HG02763 (cell line): ENCODE measurements around the gene ASB2.

Source experiments
- ATAC-seq: cut with Tn5 transposase; IDR thresholded peaks from one replicate; pipeline ENCODE4 v1.9.1; 2021; ENCODE audit warnings: mild to moderate bottlenecking, moderate library complexity; ENCODE audit not compliant: unreplicated experiment

ASB2 gene, protein sequence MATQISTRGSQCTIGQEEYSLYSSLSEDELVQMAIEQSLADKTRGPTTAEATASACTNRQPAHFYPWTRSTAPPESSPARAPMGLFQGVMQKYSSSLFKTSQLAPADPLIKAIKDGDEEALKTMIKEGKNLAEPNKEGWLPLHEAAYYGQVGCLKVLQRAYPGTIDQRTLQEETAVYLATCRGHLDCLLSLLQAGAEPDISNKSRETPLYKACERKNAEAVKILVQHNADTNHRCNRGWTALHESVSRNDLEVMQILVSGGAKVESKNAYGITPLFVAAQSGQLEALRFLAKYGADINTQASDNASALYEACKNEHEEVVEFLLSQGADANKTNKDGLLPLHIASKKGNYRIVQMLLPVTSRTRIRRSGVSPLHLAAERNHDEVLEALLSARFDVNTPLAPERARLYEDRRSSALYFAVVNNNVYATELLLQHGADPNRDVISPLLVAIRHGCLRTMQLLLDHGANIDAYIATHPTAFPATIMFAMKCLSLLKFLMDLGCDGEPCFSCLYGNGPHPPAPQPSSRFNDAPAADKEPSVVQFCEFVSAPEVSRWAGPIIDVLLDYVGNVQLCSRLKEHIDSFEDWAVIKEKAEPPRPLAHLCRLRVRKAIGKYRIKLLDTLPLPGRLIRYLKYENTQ

DNA sequence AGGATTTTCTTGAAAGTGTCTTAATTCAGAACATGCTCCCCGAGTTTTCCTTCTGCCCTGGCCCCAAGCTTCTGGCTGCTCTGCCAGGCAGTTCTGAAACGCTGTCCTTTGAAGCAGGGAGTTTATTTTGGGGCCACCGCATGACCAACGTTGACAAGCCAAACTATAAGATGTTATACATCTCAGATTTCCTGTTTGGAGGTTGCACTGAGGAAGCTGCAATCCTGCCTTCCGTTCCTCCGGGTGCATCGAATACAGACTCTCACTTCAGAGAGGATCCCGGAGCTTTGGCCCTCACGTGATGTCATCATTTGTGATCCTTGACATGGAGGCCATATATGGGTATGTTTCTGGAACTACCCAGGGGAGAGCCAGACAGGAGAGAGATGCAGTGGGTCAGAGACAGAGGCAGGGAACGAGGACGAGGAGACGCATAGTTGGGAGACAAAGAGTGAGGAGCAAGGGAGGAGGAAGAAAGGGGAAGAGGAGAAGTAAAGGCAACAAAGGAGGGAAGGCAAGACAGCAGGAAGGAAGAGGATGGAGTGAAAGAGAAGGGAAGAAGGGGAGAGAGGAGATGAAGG, at the start of gene ASB2:
Gene ASB2, minus strand, starts transcription at position 94 of the 581 bp plus-strand sequence. CDS start 12,031 bp downstream, outside the sequence.
- ATAC-seq = peak; percentile 9

DNA sequence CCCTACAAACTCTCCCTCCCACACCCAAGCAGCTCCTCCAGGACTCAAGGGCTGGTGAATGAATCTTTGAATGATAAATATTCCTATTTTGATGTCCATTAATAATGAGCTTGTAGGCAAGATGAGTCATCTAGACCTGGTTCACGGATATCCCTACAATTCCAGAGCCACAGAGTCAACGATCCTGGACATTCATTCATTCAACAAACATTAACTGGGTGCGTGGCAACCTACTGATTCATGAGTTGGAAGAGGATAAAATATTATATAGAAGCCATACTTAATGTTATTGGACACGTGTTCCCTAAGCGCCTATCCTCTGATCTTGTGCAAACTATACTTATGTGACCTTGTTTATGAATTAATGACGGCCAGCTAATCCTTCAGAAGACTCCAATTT, 49.4 kb upstream of the ASB2 start:
- no peak for ATAC-seq

DNA sequence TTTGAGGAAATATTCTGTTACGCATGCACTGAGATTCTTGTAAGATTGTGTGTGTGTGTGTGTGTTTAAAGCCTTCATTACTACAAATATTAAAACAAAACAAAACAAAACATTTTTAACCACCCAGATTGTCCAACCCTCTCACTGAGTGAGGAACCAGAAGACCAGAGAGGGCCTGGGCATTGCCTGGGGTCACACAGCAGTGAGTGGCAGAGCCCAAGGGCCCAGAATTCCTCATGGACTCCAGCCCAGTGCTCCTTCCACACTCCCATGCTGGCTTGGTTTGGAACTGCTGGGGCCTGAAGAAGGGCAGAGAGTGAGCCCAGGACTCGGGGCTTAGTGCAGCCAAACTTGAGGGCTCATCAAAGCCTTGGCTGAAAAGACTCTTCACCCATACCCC, 48.2 kb upstream of the ASB2 start:
- no peak for ATAC-seq

DNA sequence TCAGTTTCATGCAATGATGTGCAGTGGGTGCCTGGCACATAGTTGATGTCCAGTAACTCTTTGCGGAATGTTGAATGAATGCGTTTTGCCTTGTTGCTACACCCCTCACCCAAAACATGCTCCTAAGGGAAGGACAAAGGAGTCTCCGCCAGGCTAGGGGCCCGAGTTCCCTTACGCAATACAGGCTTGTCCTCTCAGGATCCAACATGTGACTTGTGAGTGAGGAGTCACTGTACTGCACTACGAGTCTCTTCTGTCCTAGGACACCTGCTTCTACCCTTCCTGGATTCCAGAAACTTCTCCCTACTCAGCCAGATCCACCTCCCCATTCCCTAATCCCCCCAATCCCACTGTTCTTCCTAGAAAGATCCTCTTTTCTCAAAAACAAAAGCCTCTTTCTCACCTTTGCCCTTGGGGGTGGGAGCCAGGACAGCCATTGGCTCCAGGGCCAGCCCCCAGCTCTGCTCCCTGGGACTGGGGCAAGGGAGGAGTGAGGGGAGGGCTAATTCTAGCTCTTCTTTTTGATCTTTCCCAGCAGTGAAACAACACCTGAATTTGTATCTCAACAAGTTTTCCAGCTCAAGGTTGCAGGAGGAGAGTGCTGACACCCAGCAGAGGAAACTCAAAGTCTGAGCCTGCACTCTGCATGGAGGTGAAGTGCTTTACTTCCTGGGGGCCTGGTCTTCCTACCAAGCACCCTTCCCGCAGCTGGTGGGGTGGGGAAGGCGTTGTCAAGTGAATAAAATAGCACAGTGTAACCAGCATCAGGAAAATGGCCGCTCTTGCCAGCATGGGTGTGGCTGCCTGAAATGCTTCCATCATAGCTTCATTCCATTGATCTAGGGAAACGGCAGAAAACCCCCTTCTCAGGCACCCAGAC, 46.4 kb upstream of the ASB2 start:
- ATAC-seq = no peak

DNA sequence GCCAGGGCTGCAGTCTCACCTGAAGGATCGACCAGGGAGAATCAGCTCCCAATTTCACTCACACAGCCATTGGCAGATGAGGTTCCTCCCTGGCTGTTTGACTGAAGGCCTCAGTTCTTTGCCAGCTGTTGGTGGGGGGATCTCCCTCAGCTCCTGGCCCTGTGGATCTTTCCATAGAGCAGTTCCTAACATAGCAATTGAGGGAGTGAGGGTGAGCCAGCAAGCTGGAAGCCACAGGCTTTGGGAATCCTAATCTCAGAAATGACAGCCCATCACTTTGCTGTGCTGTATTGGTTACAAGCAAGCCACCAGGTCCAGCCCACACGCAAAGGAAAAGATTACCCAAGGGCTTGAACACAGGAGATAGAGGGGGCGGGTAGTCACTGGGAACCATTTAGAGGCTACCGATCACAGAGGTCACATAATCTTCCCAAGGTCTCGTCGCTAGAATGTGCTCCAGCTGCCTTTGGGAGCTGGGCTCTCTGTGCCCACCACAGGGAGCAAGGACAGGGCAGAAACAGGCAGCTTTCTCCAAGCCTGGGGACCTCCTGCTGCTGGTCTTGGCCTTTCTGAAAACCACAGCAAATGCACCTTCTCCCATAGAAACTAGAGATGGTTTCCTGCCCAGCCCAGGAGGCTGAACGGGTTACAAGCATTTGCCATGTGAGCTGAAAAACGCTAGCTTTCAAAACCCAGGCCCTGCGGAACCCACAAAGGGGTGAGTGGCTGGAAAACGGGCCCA, 45.2 kb upstream of the ASB2 start:
- ATAC-seq = no peak

DNA sequence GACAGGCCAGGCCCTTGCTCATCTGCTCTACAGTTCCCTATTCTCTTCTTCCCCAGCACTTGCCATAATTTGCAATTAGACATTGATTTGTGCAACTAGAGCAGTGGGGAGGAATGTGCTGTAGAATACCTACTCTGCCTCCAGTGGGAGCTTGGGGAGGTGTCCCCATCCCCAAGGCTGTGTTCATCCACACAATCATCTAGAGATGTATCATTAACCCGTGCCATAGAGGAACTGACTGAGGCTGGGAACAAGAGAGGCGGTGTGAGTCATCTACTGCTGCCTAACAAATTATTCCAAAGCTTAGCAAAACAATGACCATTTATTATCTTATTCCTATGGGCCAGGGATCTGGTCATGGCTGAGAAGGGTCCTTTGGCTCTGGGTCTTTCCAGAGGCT, 44.6 kb upstream of the ASB2 start:
- ATAC-seq = no peak

DNA sequence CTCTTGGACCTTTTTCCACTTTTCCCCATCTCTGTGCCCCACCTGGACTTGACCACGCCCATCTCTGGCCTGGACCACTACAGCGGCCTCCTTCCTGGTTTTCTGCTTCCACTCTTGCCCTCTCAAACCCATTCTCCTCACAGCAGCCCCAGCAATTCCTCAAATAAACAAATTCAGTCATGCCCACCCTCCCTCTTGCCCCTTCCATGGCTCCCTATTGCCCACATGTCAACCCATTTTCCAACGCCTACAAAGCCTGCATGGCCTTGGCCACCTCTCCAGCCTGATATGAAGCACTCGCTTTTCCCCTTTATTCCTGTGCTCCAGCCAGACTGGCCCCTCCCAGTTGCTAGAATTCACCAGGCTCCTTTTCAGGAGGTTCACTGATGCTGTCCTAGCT, 43.9 kb upstream of the ASB2 start:
- no peak for ATAC-seq

DNA sequence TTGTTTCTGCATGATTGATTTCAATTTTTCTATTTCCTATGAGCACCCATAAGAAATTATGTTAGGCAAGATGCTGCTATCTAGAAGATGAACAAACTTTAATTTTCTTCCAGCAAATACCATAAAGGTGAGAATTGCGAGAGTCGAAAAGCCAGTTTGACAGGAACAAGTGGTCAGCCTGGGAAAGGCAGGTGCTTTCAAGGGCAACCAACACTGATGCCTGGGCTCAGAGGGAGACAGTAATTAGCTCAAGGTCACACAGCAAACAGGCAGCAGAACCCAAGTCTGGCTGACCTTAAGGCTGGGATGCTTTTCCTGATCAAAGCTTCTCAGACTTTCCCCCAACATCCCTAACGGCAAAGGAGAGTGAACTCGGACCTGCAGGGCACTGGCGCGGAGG, 43.0 kb upstream of the ASB2 start:
- no peak for ATAC-seq

DNA sequence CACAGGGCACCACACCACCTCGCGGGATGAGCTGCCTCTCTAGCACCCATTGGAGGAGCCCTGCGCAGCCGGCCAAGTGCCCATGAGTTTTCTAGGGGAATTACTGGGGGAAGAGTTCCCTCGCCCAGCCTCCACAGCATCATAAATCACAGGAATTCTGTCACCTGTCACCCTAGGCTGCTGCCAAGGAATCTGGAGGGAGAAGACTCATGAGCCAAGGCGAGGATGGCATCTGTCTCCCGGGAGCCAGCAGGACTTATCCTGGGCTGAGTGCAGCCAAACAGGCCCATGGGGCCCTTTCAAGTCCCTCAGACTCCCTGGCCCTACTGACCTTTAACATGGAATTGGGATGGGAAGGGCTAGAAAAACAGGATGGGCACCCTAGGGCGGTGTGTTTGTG, 41.9 kb upstream of the ASB2 start:
- ATAC-seq = no peak

DNA sequence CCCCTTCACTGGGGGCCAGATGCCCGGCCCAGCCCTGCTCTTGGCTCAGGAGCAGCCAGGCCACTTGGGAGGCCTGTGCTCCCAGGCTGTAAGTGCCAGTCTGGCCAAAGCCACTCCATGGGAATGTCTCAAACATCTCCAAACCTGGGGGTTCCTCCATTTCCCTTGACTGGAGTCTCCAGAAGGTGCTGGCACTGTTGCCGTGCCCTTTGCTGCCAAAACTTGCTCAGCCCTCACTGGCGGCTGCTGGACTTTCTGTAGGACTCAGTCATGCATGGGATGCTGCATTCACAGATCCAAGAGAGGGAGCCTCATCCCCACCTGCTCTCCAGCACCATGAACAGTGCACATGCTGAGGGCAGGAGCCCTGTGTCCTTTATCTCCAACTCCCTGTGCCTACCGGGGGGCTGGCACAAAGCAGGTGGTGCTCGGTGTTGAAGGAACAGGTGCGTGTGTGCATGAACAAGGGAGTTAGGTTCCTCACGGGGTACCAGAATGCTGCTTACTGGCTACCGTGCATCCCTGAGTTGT, 40.1 kb upstream of the ASB2 start:
- ATAC-seq = no peak

DNA sequence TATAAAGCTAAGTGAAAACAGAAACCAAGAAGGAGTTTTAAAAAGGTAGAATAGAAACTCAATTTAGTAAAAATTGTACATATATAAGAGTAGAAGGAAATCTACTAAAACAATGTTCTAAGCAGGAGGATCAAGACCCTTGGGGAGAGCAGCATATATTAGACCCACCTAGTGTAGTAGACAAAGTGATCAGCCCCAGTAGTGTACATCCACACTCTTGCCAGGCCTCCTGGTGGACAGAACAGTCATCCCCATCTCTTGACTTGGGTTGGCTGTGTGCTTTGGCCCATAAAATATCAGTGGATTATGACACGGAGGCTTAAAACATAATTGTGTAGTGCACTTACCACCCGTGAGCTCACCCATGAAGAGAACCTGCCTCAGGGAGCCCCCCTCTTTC, 38.9 kb upstream of the ASB2 start:
- ATAC-seq = no peak

DNA sequence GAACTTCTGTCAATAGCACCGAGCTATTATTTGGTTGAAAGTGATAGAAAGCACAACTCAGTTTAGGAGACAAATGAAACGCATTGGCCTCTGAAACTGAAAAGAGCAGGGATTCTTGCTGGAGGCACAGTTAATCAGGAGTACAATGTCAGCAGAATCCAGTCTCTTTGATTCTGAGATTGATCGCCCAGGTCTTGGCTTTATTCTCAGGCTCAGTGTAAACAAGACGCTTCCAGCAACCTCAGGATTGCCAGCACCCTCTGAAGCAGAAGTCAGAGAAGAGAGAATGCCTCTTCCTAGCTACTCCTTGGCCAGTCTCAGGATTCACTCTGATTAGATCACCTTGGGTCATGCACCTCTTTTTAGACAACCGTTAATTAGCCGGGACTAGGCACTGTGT, 38.0 kb upstream of the ASB2 start:
- no peak for ATAC-seq

DNA sequence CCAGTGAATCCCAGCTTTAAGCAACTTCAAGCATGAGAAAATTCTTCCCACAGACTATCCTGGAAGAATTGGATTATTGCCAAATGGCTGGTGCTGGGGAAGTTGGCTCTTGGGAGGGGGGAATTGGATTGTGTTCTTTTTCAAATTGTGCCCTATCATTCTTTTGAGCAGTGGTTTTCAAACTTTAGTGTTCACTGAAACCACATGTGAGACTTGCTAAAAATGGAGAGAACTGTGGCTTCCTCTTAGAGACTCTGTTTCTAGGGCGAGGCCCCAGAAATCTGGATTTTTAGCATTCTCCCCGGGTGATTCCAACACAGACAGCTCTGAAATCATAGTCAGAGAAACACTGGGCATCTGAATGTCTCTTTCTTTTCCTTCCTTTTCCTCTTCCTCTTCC, 35.4 kb upstream of the ASB2 start:
- no peak for ATAC-seq

DNA sequence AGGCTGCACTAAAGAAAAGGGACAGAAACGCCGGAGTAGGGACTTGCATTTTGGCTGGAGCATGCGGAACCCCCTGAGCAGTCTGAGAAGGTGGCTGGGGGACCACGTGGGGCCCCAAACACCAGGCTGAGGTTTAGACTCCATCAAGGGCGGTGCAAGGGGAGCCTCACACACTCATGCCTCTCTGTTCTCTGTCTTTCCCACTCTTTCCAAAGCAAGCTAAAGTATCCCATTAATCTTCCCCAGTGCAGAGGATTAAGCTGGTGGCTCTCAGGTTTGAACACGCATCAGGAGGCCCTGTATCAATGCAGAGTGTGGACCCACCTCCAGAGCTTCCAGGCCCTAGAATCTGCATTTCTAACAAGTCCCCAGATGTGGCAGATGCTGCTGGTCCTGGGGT, 34.3 kb upstream of the ASB2 start:
- no peak for ATAC-seq

DNA sequence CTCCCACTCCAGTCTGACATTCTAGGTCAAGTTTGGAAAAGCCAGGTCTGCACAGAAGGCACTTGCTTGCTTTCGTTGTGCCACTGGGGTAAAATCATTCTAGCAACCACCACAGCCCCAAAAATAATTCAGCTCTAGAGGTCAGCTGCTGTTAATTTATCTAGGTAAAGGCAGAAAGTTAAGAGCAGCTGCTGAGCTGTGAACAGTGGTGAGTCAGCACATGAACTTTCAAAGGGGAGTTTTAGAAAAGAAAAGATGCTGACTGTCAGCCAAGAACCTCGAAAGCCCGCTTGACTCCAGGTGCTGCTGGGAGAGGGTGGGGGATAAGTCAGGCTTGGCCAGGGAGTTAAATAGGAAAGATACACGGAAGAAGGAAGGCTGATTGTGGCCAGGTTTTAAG, 33.4 kb upstream of the ASB2 start:
- ATAC-seq = no peak

DNA sequence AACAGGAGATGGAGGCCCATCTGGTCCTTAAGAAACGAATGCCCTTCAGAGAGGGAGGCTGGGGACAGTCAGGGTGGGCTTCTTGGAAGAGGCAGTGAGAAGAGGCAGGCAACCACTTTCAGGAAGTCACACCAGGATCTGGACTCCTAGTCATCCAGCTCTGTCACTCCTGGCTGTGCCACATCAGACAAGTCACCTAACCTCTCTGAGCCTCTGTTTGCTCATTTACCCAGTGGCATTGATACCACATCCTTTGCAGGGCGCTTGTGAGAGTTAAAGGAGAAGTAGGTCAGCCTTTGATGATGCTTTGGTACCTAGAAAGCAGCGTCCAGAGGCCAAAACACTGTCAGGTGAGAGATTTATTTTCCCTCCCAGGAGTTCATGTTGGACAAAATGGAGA, 31.9 kb upstream of the ASB2 start:
- no peak for ATAC-seq

DNA sequence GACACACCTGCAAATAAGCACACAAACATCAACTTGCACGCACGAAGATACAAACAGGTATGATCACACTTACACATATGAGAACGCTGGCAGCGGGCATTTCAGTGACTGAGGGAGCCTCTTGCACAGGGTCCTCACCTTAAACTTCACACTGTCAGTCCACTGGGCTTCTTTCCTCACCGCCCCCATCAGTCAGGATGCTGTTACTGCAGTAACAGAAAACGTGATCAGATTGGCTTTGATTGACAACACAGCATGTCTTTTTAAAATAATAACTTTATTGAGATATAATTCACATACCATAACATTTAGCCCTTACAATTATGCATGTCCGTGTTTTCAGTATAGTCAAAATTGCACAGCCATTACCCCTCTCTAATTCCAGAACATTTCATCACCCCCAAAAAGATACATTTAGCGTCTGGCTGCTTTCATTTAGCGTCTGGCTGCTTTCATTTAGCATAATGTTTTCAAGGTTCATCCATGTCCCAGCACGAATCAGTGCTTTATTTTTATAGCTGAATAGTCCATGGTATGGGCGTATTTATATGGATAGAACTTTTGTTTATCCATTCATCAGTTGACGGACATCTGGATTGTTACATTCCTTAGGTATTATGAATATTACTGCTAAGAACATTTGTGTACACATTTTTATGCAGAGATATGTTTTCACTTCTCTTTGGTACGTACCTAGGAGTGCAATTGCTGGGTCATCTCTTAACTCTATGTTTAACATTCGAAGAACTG, 29.1 kb upstream of the ASB2 start:
- ATAC-seq = no peak

DNA sequence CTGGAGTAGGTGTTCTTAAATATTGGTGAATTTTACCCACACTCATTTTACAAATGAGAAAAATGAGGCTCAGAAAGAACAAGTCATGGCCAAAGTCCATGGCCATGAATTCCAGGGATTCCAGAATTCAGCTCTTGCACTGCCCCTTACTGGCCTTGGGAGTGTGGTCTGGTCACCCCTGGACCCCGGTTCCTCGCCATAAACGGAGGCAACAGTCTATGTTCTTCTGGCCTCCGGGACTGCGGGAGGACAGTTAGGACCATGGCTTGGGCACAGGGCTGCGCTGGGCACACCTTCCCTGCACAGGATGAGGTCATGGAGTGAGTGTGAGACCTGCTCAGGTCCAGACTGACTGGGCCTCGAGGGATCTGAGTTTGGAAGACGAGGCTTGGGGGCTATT, 27.6 kb upstream of the ASB2 start:
- ATAC-seq = no peak

DNA sequence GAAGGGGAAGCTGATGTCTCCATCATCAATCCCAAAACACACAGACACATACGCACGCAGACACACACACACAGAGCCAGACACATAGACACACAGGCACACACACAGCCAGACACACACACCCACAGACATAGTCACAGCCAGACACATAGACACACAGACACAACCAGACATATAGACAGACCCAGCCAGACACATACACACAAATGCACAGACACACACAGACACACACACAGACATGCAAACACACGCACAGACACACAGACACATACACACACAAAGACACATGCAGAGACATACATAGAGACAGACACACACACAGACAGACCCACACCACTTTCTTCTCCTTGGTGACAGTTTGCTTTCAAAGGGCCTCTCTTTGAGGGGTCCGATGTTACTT, 27.0 kb upstream of the ASB2 start:
- no peak for ATAC-seq
